Stimulated activated CD8-positive, alpha-beta memory T cell treated with anti-CD3 and anti-CD28 coated beads, Interleukin-7, amount 100 ng/mL, for 4 hours (primary cell): ENCODE measurements around the gene TRPV4.
A peak's percentile ranks its signal among the peaks of the same experiment; 100 is the strongest.
"Not testable (repeated sequence)": the region's sequence is repeated elsewhere in the genome, so short reads cannot be mapped to it uniquely, and the experiment has no call there.

Experiments used
- DNase-seq, 2 donors: peaks; one replicate each; pipeline ENCODE4 v3.0.0-alpha.2; 2020; ENCODE audit warnings: low read depth in 2 of 2

Gene TRPV4

DNA sequence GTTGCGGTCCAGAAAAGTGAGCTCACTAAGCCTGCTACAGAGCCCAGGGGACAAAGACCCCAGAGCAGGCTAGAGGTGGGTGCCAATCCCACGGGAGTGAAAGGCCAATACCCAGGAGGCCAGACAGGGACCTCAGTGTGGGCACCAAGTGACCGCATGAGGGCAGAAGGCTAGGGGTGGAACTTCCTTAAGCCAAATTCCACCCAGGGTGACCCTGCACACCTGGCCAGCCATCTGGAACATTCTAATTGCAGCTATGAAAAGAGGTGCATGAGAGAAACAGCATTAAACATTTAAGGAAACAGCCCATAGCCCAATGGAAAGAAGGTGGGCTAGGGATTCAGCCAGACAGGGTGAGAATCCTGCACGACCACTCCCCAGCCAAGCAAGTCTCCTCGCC is 27.8 kb upstream of the TRPV4 start:
- DNase-seq: no peak

DNA sequence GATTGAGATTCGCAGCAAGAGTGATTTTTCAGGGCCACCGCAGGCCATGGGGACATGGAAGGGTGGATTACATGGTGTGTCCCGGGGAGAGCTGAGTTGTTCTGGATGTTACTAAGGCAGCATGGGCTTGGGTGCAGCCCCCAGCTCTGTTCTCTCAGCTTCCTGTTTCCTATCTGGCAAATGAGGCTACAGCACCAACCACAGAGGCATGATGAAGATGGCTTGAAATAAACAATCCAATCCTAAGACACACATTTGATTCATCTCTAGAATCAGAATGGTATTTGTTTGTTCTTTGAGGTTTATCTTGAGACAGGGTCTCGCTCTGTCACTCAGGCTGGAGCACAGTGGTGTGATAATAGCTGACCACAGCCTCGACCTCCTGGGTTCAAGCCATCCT is 25.6 kb upstream of the TRPV4 start:
- no peak for DNase-seq

GRCh38 chr12:109857715-109858114 is 24.5 kb upstream of the TRPV4 start:
- DNase-seq: no peak

DNA sequence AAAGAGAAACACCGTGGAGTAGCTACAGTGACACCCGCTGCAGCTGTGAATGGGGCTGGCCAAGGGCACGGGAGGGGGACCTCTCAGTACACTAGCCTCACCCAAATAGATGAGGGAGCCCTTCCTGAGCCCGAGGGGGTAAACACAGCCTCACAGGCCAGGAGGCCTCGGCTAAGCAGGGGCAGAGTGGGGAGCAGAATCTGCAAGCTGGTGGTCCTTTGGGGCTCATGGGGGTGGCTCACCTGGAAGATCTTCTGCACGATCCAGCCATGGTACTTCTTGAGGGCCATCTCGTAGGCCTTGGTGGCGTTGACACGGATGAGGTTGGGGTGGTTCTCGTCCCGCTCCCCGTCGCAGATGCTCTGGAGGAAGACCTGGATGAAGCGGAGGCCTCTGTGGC is 22.2 kb upstream of the TRPV4 start:
- no peak for DNase-seq

- not testable (repeated sequence) for DNase-seq
Measured at GRCh38 chr12:109850518-109850917, 17.3 kb upstream of the TRPV4 start.

GRCh38 chr12:109847142-109847735 is 14.0 kb upstream of the TRPV4 start:
- DNase-seq: no peak

DNA sequence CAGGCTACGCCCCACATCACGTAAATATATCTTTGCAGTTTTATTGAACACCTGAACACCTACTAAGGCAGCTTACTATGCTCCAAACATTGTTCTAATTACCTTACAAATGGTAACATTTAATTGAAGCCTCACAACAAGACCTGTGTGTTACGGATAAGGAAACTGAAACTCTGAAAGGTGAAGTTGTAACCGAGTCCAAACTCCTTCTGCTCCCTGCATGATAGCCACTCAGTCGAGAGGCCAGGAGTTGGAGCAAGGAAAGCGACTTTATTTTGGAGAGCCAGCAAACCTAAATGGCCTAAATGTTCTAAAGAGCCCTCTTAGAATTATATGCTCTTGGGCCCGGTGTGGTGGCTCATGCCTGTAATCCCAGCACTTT is 12.6 kb upstream of the TRPV4 start:
- DNase-seq: no peak

DNA sequence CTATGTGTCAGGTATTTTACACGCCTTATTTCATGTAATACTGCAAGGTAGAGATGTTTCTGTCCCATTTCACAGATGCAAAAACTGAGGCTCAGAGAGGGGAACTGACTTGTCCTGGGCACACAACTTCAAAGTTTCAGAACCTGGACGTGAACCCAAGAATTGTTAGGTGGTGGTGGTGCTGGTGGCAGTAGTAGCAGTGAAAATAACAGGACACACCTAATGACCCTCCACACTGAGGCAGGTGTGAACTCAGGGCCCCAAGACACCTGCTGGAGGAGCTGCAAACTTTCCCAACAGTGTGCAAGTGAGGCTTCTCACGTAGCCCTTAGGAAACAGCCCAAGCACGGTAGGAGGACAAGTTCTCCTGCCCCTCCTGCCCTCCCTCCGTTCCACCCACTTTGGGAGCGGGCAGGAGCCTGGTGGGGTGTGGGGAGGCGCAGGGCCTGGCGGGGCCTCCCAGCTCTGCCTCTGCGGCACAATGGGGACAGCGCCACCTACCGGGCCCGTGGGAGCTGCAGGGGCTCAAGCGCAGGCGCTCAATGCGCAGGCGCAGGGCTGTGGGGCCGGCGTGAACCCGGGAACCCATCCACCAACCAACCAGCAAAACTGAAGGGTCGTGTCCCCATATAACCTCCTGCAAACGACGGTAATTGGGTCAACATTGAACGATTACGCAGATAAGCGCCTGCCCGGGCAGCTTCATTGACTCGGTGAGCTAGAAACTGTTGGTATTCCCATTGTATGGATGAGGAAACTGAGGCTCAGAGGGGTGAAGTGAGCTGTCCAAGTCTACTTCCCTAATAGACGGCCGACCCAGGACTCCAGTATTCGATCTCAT is 12.0 kb upstream of the TRPV4 start:
- peak; percentile 64 to 75 for DNase-seq

GRCh38 chr12:109844091-109844490 is 10.9 kb upstream of the TRPV4 start:
- DNase-seq: no peak

- no peak for DNase-seq
Measured at GRCh38 chr12:109842021-109842420, 8.8 kb upstream of the TRPV4 start.

GRCh38 chr12:109841356-109841755 is 8.2 kb upstream of the TRPV4 start:
- no peak for DNase-seq

DNA sequence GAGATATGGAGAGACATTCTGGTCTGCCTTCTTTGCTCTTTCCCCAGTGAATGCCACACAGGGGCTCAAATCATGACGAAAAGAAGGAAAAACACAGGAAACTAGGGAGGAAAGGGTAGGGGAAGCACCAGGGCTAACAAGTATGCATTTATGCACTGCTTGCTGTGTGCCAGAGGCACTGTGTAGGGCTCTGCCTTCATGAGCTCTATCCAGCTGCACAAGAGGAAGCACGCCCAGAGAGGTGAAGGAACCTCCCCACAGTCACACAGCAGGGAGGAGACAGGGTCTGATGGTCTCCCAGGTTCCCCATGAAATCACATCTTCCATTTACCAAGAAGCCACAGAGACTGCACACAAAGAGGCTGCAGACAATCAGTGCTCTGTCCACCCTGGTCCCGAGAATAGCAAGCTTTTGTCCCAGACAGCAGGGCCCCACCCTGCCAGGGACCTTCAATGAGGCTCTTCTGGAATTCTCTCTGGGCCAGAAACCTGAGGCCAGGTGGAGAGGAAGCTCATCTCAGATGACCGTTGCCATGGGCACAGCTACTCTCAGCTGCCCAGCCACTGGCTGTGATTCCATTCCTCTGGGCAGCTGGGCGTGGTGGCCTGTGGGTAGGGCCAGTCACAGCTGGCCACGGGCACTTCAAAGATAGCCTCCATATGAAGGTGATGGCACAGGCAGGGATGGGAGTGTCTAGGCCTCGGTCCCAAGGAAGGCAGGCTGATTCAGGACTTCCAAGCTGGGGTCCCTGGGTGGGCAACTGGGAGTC is 7.3 kb upstream of the TRPV4 start:
- no peak for DNase-seq

- no peak for DNase-seq
Measured at GRCh38 chr12:109839444-109839843, 6.2 kb upstream of the TRPV4 start.

DNA sequence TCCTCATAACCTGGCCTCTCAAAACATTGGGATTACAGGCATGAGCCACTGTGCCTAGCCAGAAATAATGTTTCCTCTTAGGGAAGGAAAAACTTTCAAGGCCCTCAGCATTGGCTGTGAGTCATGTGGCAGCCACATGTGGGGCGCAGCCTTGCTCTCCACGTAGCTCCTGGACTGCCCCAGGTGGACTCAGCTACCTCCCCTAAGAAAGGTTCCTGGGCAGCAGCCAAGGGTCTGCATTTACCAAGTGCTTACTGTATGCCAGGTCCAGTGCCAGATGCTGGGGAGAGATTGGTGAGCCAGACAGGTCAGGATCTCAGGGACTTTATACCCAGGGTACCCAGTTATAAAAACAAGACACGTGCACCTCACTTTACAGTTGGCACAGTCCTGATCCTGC is 3.7 kb upstream of the TRPV4 start:
- DNase-seq: no peak

- no peak for DNase-seq
Measured at GRCh38 chr12:109835827-109836226, 2.6 kb upstream of the TRPV4 start.

DNA sequence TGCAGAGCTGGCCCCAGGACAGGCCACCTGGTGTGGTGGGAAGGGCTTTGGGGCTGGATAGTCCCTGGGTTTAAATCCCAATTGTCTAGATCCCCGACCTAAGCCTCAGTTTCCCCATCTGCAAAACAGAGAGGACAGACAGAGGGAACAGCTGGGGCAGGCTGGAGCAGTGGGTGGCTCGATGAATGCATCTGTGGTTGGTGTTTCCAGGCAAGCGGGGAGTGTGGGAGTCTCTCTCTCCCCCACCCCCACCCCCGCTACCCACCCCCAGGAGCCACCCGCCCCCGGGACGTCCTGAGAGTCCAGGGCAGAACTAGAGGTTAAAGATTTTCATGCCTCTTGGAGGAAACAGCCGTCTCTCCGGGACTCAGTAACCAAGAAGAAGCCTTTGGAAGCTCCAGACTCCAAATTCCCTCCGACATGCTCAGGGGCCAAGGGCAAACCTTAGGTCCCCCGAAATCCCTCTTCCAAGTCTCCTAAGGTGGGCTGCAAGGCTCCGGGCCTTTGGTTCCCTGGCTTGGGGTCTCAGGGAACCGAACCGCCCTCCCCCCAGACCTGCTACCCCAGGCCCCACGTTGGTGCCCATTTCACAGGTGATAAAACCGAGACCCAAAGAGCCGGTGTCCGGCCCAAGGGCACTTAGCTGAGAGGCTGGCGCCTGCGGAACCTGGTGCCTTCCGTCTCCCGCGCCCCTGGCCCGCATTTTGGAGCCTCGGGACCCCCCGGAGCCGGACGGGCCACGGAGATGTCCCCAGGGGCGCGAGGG is 474 bp downstream of the TRPV4 start:
- no peak for DNase-seq

DNA sequence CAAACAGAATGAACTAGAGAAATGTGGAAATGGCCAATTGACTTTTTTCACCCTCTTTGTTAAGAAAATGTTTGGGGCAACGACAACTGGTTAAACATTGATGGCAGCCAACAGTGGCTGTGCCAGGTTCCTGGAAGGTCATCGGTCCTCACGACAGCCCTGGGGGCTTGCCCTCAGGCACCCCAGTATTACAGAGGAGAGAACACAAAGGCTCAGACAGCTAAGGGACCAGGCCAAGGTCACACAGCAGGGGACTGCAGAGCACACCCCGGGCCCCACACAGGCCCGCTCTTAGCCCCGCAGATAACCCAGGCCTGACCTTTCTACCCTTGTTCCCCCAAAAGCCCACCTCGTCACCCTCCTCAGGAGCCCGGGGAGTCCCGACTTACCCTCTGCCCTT is 1.3 kb downstream of the TRPV4 start:
- DNase-seq: no peak

DNA sequence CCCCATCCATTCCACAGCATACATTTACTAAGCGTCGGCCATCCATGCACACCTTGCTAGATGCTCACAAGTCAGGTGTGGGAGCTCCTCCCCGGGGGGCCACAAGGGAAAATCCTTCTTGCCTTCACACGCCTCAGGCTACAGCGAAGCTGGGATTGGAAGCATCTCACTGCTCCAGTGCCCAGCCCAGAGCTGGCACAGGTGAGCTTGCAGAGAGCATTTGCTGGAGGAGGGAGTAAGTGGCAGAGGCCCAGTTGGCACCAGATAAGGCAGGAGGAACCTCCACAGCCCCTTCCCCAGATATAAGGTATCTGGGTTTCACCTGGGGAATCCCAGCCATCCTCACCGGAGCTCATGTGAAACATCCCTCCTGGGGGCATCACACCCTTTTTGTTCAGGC is 1.8 kb downstream of the TRPV4 start:
- no peak for DNase-seq

DNA sequence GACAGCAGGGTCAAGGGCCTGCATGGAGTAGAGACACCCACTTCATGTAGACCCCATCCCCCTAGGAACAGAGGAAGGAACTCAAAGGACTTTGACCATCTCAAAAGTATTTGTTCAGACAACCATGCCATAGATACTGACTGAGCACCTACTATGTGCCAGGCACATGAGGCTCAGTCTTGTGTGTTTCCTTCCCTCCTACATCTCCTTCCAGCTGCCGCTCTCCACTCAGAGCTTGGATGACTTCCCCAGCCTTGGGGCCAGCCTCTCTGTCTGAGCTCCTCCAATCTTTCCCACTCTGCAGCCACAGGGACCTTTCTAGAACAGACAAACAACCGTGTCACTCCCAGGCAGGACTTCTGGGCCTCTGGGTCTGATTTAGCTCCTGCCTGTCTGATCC is 2.5 kb downstream of the TRPV4 start:
- DNase-seq: no peak

GRCh38 chr12:109830267-109830666 is 2.9 kb downstream of the TRPV4 start:
- DNase-seq: no peak

DNA sequence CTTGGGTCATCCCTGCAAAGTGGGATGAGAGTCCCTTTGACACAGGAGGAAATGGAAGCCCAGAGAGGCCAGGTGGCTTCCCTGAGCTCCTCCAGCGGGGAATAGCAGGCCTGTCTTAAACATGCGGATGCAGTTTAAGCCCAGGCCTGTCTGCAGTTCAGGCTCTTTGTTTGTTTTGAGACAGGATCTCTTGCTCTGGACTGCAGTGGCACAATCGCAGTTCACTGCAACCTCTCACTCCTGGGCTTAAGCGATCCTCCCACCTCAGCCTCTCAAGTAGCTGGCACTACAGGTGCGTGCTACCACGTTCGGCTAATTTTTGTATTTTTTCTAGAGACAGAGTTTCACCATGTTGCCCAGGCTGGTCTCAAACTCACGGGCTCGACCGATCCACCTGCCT is 3.5 kb downstream of the TRPV4 start:
- no peak for DNase-seq
